ENCODE results near the gene RTL10.

DNA sequence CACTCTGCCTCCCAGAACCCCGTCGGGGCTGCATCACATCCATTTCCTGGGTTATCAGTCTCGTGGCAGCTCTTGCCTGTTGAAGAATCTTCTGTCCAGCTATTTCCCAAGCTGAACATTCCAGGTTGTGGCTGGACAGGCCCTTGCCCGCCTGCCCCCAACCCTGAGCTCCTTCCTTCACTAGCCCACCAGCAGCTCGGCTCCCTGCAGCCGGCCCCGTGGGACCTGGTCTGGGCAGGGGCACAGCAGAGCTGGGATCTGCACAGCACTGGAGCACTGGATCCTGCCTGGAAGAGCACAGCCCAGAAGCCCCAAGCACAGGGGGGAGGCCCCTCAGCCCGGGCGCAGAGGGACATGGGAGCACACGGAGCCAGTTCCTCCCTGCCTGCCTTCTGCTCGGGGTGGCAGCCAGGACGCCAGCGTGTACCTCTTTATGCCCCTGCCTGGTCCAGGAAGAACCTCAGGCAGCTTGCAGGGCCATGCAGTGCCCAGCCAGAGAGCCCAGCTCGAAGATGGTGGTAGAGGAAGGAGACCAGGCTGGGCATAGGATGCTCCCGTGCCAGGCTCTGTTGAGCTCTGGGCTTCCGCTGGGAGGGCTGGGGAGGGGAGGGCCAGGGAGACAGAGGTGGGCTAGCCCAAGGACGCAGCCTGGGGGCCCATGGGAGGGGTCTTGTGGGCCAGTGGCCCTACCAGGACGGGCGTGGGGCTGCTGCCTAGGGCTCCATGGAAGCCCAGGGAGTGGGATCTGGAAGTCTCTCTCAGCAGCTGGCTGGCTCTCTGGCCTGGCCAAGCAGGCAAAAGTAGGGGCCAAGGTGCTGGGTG lies 16.6 kb upstream of the RTL10 start:
- TF ChIP-seq TEAD4 (IDR thresholded peaks at IDR 0.05): no peak
- TF ChIP-seq CREB1 (IDR thresholded peaks at IDR 0.05; ENCODE audit: low read depth): no peak
- no peak for TF ChIP-seq EP300 (IDR thresholded peaks at IDR 0.05; ENCODE audit: borderline replicate concordance)
- TF ChIP-seq, protein P1, sequence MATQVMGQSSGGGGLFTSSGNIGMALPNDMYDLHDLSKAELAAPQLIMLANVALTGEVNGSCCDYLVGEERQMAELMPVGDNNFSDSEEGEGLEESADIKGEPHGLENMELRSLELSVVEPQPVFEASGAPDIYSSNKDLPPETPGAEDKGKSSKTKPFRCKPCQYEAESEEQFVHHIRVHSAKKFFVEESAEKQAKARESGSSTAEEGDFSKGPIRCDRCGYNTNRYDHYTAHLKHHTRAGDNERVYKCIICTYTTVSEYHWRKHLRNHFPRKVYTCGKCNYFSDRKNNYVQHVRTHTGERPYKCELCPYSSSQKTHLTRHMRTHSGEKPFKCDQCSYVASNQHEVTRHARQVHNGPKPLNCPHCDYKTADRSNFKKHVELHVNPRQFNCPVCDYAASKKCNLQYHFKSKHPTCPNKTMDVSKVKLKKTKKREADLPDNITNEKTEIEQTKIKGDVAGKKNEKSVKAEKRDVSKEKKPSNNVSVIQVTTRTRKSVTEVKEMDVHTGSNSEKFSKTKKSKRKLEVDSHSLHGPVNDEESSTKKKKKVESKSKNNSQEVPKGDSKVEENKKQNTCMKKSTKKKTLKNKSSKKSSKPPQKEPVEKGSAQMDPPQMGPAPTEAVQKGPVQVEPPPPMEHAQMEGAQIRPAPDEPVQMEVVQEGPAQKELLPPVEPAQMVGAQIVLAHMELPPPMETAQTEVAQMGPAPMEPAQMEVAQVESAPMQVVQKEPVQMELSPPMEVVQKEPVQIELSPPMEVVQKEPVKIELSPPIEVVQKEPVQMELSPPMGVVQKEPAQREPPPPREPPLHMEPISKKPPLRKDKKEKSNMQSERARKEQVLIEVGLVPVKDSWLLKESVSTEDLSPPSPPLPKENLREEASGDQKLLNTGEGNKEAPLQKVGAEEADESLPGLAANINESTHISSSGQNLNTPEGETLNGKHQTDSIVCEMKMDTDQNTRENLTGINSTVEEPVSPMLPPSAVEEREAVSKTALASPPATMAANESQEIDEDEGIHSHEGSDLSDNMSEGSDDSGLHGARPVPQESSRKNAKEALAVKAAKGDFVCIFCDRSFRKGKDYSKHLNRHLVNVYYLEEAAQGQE (IDR thresholded peaks at IDR 0.05; ENCODE audit: low read depth): no peak
- TF ChIP-seq YY1 (IDR thresholded peaks at IDR 0.05; ENCODE audit: low read depth): no peak
- TF ChIP-seq ZBTB7A (IDR thresholded peaks at IDR 0.05; ENCODE audit: low read depth): no peak
- no peak for TF ChIP-seq TAF1 (IDR thresholded peaks at IDR 0.05; ENCODE audit: low read depth)
- TF ChIP-seq, protein P2, sequence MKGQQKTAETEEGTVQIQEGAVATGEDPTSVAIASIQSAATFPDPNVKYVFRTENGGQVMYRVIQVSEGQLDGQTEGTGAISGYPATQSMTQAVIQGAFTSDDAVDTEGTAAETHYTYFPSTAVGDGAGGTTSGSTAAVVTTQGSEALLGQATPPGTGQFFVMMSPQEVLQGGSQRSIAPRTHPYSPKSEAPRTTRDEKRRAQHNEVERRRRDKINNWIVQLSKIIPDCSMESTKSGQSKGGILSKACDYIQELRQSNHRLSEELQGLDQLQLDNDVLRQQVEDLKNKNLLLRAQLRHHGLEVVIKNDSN (IDR thresholded peaks at IDR 0.05): no peak
- no peak for TF ChIP-seq EGR1 (IDR thresholded peaks at IDR 0.05)
- TF ChIP-seq NFIC (IDR thresholded peaks at IDR 0.05): no peak
- TF ChIP-seq, protein P3, sequence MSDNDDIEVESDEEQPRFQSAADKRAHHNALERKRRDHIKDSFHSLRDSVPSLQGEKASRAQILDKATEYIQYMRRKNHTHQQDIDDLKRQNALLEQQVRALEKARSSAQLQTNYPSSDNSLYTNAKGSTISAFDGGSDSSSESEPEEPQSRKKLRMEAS (IDR thresholded peaks at IDR 0.05): no peak

Data from Ishikawa (cell line).